ENCODE data around the gene NOVA2.

- TF ChIP-seq, protein P1, sequence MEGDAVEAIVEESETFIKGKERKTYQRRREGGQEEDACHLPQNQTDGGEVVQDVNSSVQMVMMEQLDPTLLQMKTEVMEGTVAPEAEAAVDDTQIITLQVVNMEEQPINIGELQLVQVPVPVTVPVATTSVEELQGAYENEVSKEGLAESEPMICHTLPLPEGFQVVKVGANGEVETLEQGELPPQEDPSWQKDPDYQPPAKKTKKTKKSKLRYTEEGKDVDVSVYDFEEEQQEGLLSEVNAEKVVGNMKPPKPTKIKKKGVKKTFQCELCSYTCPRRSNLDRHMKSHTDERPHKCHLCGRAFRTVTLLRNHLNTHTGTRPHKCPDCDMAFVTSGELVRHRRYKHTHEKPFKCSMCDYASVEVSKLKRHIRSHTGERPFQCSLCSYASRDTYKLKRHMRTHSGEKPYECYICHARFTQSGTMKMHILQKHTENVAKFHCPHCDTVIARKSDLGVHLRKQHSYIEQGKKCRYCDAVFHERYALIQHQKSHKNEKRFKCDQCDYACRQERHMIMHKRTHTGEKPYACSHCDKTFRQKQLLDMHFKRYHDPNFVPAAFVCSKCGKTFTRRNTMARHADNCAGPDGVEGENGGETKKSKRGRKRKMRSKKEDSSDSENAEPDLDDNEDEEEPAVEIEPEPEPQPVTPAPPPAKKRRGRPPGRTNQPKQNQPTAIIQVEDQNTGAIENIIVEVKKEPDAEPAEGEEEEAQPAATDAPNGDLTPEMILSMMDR (IDR thresholded peaks at IDR 0.05; ENCODE audit: extremely low read depth in 1 of 2, insufficient read depth in 1 of 2, low read depth in 1 of 2, low read length in 2 of 2), result no peak
- peak; percentile 94 for TF ChIP-seq POLR2A (IDR thresholded peaks at IDR 0.05; ENCODE audit: low read depth, low read length)
- TF ChIP-seq EZH2 (IDR thresholded peaks at IDR 0.05; ENCODE audit: borderline replicate concordance, low read depth, low read length, severe bottlenecking), result no peak
Measured at GRCh38 chr19:45902651-45903625, 70.7 kb downstream of the NOVA2 start.
